Fibroblast of lung (primary cell): ENCODE data around the gene FSHR. TPM values are rescaled to one million over a fixed set of nuclear protein-coding genes. Genes with fewer than 3 reads are reported as not detected.

Experiments used
- DNase-seq, 2 donors: peaks; one replicate each; pipeline versions ENCODE4 v3.0.0 to v3.0.0-alpha.2; 2010; ENCODE audit warnings: low read depth in 2 of 2
- H2AFZ ChIP-seq: 2 replicates; pipeline ENCODE4 v1.5.1; 2012; ENCODE audit warnings: low read length, control low read depth, inconsistent platforms
- H3K27ac ChIP-seq: 2 replicates; pipeline ENCODE4 v1.5.1; 2011; ENCODE audit warnings: low read length, control low read depth; ENCODE audit not compliant: insufficient read depth
- H3K27me3 ChIP-seq: 2 replicates; pipeline ENCODE4 v1.5.1; 2011; ENCODE audit warnings: mild to moderate bottlenecking, low read length; ENCODE audit not compliant: control insufficient read depth, insufficient read depth
- H3K36me3 ChIP-seq: 2 replicates; pipeline ENCODE4 v1.5.1; 2011; ENCODE audit warnings: low read length; ENCODE audit not compliant: control insufficient read depth, insufficient read depth
- H3K4me1 ChIP-seq: 2 replicates; pipeline ENCODE4 v1.5.1; 2011; ENCODE audit warnings: low read length; ENCODE audit not compliant: control insufficient read depth, insufficient read depth; ENCODE audit errors: extremely low read depth
- H3K4me2 ChIP-seq: 2 replicates; pipeline ENCODE4 v1.5.1; 2011; ENCODE audit warnings: low read length, control low read depth; ENCODE audit not compliant: insufficient read depth; ENCODE audit errors: extremely low read depth
- H3K4me3 ChIP-seq, 4 experiments: fragments of 200-600 bp in 1 of 4; sonication (generic) in 1 of 4; replicated peaks in 1 of 4; 2 replicates each; pipeline ENCODE4 v1.5.1; 2011 to 2016; ENCODE audit warnings: low read length in 4 of 4, low read depth in 3 of 4, mild to moderate bottlenecking in 3 of 4, control low read depth in 2 of 4, inconsistent platforms in 1 of 4, mixed read lengths in 1 of 4; ENCODE audit not compliant: insufficient read depth in 1 of 4; ENCODE audit errors: control extremely low read depth in 1 of 4
- H3K79me2 ChIP-seq: 2 replicates; pipeline ENCODE4 v1.5.1; 2012; ENCODE audit warnings: mild to moderate bottlenecking, low read length, inconsistent platforms; ENCODE audit not compliant: control insufficient read depth, insufficient read depth
- H3K9ac ChIP-seq: 2 replicates; pipeline ENCODE4 v1.5.1; 2011; ENCODE audit warnings: mild to moderate bottlenecking, low read length, control low read depth; ENCODE audit not compliant: insufficient read depth
- H3K9me3 ChIP-seq: 2 replicates; pipeline ENCODE4 v1.5.1; 2012; ENCODE audit warnings: low read depth, low read length; ENCODE audit not compliant: control insufficient read depth, insufficient read depth
- H4K20me1 ChIP-seq: 2 replicates; pipeline ENCODE4 v1.5.1; 2011; ENCODE audit warnings: low read length; ENCODE audit not compliant: control insufficient read depth, insufficient read depth; ENCODE audit errors: extremely low read depth
- CTCF ChIP-seq, 2 donors: IDR thresholded peaks in 1 of 2; conservative IDR thresholded peaks in 1 of 2; 1 replicate in 1 of 2; 2 replicates in 1 of 2; pipeline ENCODE4 v1.5.1; 2011 to 2012; ENCODE audit warnings: low read length in 2 of 2, control low read depth in 1 of 2, inconsistent platforms in 1 of 2, low read depth in 1 of 2, mild to moderate bottlenecking in 1 of 2
- EZH2 ChIP-seq: IDR thresholded peaks from 2 replicates; pipeline ENCODE4 v1.5.1; 2012; ENCODE audit warnings: low read length, control low read depth, mild to moderate bottlenecking; ENCODE audit errors: missing control alignments
- polyA plus RNA-seq, 2 donors: library from polyadenylated mRNA; depleted of rRNA in 1 of 2; stranded (reverse) in 1 of 2; unstranded in 1 of 2; fragments of >200 nt; gene quantifications; 2 replicates each; pipeline ENCODE4 v1.2.1, GENCODE V29; 2011 to 2012; ENCODE audit warnings: missing spikeins in 1 of 2
- total RNA-seq: library from RNA; depleted of rRNA; stranded (reverse); fragments of >200 nt; gene quantifications from 2 replicates; pipeline ENCODE4 v1.2.1, GENCODE V29; 2014

Gene FSHR
- total and polyA plus RNA-seq, 2 donors (not counting 1 experiment from before 2014, with no cell fraction given): not detected

GRCh38 chr2:49044350-49045079 is 109.8 kb downstream of the FSHR start:
- DNase-seq: no peak
- H4K20me1 ChIP-seq: no peaks in the 10 kb centered on the region
- no peak overlapping the region for H3K4me2 ChIP-seq
- no peak overlapping the region for H2AFZ ChIP-seq
- H3K36me3 ChIP-seq: no peaks in the 10 kb centered on the region
- H3K9me3 ChIP-seq: no peaks in the 10 kb centered on the region
- no peak overlapping the region for H3K4me3 ChIP-seq
- no peak overlapping the region for H3K9ac ChIP-seq
- no peaks in the 10 kb centered on the region for H3K79me2 ChIP-seq
- H3K27me3 ChIP-seq: no peaks in the 10 kb centered on the region
- no peak overlapping the region for H3K27ac ChIP-seq
- no peak for TF ChIP-seq EZH2
- TF ChIP-seq CTCF (conservative IDR thresholded peaks at IDR 0.05 in 1 of 2, IDR thresholded peaks at IDR 0.05 in 1 of 2; ENCODE audit: low read depth in 1 of 2, low read length in 2 of 2): no peak
- no peaks in the 10 kb centered on the region for H3K4me1 ChIP-seq

- Histone ChIP-seq H3K4me1 (no peaks in the 10 kb centered on the region), H3K9ac (no peak overlapping the region), H3K36me3 (no peaks in the 10 kb centered on the region), H3K4me2 (no peak overlapping the region), H3K27ac (no peak overlapping the region), H3K4me3 (no peak overlapping the region), H2AFZ (no peak overlapping the region), H3K9me3 (no peaks in the 10 kb centered on the region), H3K27me3 (no peaks in the 10 kb centered on the region), H4K20me1 (no peaks in the 10 kb centered on the region), H3K79me2 (no peaks in the 10 kb centered on the region)
- TF ChIP-seq EZH2 (no peak), CTCF (conservative IDR thresholded peaks at IDR 0.05 in 1 of 2, IDR thresholded peaks at IDR 0.05 in 1 of 2; ENCODE audit: low read depth in 1 of 2, low read length in 2 of 2) (no peak)
- DNase-seq: no peak
Measured at GRCh38 chr2:49043405-49043982, 110.8 kb downstream of the FSHR start.

- Histone ChIP-seq H3K4me1 (no peaks in the 10 kb centered on the region), H3K27me3 (no peaks in the 10 kb centered on the region), H3K27ac (no peak overlapping the region), H4K20me1 (no peaks in the 10 kb centered on the region), H3K4me3 (no peak overlapping the region), H3K9me3 (no peaks in the 10 kb centered on the region), H3K9ac (no peak overlapping the region), H3K36me3 (no peaks in the 10 kb centered on the region), H3K4me2 (no peak overlapping the region), H2AFZ (no peak overlapping the region), H3K79me2 (no peaks in the 10 kb centered on the region)
- TF ChIP-seq CTCF (conservative IDR thresholded peaks at IDR 0.05 in 1 of 2, IDR thresholded peaks at IDR 0.05 in 1 of 2; ENCODE audit: low read depth in 1 of 2, low read length in 2 of 2): no peak
- no peak for TF ChIP-seq EZH2
- no peak for DNase-seq
Measured at GRCh38 chr2:49042488-49042887, 111.8 kb downstream of the FSHR start.
